GM19395 (cell line): ENCODE measurements around the gene KCNA2.

ENCODE experiments used
- ATAC-seq: cut with Tn5 transposase; IDR thresholded peaks from one replicate; pipeline ENCODE4 v1.9.1; 2021; ENCODE audit warnings: mild to moderate bottlenecking, moderate library complexity; ENCODE audit not compliant: unreplicated experiment

The KCNA2 gene

DNA sequence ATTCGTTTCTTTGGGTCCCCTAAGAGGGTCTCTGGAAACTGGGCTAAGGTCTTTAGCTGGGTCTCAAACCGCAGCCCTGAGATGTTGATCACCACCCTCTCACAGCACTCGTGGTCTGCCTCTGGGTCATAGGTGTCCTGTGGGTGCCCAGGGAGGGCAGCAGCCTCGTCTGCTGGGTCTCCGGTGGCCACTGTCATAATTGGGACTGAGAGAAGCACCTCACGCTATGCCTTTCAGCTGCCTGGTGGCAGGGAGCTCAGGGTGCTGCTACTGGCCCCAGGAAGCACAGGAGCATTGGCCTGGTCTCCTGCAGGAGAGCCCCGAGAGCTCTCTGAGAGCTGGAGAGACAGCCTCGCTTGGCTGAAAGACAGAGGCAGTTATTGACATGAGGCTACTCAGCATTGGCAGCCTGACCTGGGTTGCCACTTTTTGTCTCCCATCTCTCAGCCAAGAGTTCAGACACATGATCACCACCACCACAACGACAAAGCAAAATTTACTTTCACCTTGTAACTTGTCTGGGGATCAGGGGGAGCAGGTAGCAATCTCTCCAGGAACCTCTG is 1.5 kb downstream of the KCNA2 start:
- no peak for ATAC-seq

DNA sequence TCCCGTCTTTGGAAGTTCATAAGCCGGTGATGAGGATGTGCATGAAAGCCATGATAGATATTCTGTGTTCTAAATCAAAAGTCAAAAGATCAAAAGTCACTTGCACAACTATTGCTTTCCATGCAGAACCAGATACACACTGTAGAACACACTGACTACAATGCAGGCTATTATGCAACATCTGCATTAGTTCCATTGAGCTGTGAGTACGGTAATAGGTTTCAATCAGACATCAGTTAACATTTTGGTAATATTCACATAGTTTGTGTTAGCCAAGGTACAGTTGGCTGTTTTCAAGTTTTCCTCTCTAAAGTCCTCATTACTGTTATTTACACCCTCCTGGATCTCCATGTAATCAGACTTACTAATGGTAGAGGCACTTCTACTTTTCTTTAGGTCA is 3.1 kb downstream of the KCNA2 start:
- ATAC-seq = no peak

DNA sequence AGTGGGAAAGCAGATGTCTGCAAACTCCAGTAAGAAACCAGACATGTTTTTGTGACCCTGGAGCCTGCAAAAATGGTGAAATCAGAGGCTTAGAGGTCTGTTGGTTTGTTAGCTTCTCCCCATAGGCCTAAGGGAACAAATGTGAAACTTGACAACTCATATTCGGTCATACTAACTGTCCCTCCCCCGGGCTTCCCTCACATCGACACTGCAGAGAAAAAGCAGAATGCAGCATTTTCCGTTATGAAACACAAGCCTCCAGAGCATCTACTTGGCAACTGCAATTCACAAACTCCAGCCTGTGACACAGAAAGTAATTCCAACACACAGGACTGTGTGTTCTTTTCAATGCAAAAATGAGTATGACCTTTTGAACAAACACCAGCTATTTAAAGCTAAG is 3.7 kb downstream of the KCNA2 start:
- ATAC-seq = no peak

DNA sequence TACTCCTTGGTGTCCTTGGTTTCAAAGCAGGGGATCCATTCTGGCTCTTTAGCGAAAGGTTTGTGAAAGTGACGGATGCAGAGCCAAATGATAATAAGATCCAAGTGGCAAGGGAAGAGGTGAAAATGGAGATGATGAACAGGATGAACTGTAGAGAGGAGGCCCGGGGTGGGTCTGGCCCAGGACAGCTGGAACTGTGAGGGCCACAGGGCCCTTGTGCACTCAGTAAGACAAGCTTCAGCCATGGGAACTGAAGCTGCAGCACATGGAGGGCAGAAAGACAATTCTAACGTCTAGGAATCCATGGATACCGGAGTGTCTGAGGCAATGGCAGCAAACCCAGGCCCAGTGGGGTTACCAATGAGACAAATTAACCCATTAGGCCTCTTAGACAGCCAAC is 4.8 kb downstream of the KCNA2 start:
- no peak for ATAC-seq

DNA sequence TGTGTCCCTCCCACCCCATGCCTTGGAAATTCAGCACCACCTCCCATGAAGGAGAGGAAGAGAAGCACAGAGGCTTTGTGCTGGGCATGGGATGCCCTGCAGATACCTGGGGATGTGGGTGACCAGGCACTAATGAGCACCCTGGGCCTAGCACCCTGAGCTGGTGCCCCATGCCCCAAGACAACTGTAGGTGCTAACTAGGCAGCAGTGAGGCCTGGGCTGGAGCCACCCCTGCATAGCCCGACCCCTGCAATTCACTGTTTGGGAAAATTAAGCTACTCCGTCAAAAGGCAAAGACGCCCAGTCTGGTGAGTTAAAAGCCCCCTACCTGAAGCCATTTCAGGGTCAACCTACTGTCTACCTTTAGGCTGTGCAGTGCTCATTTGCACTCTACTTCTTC is 5.4 kb downstream of the KCNA2 start:
- no peak for ATAC-seq

DNA sequence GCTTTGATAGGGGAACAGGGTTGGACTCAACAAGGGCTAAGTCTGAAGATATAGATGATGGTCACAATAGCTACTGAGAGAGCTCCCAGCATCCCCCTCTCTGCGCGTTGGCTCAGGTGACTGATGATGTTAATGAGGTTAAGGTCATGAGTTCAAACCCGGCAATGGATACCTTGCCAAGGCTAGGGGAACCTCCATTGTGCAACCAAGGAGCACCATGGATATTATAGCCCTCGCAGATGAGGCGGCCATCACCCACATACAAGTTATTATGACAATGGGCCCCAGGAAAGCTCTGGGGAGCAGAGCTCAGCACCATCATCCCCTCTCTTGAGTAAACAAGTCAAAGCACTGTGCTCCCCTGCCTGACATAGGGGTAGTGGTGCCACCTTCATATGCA is 8.2 kb downstream of the KCNA2 start:
- no peak for ATAC-seq

DNA sequence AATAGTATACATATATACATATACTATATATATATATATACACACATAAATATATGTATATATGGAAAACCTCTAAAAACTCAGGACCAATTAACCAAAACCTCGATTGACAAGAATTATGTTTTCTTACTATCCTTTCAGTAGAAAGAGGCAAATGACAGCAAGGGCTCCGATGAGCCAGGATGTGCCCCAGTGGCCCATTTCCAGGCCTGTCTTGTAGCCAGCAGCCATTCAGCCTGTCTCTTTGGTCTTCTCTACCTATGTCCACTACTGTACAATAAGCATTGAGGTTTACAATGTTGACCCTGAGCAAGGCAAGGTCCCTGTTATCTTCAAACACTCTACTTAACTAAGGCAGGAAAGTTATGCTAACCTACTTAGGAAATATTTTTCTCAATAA is 9.8 kb downstream of the KCNA2 start:
- ATAC-seq = no peak

DNA sequence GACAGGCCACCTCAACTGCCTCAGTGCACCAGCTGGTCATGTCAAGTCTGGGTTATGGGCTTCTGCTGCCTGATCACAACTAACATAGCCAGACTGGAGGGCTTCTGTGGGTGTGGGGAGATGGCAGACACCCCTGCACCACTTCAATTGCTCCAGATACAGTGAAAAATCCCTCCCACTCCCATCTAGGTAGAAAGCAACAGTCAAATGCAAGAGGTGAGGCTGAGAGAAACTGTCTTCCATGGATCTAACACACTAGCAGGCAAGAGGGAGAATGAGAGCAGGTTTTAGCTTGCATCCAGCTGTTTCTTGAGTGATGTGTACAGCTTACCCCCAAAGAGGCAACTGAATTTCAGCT is 10.8 kb downstream of the KCNA2 start:
- no peak for ATAC-seq

DNA sequence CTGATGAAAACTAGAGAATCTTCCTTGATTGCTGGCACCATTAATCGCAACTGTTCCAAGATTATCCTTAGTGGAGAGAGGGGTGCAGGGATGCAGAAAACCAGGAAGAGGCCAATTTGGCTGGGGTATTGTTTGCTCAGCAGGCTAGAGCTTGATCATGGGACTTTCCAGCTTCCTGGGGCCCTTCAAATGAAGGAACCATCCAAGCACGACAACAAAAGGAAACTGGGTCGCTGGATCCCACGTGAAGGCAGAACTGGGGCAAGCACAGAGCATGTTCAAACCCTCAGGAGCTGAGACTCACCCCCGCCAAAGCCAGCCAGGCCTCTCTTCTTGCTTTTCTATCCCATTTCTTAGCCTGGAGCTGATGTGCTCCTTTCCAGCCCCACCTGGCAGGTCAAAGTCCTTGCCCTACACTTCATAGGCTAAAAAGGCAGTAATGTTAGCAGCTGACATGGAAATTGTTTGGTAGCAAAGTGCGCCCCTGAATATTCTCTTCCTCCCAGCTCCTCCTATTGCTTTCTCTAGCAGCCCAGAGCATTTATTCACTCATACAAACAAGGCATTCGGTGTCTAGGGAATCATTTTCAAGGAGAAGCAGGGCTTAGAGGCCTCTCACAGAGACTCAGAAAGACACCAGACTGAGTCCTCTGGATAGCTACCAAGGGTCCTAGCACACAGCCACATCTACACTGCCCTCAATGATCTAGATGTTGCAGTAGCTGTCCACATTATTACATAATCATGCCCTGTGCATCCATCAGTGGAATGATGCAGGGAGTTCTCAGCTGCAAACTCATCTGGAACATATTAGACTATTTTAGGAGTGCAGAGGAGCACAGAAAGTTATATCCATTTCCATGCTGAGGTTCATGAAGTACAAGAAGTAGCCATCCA is 11.5 kb downstream of the KCNA2 start:
- no peak for ATAC-seq

DNA sequence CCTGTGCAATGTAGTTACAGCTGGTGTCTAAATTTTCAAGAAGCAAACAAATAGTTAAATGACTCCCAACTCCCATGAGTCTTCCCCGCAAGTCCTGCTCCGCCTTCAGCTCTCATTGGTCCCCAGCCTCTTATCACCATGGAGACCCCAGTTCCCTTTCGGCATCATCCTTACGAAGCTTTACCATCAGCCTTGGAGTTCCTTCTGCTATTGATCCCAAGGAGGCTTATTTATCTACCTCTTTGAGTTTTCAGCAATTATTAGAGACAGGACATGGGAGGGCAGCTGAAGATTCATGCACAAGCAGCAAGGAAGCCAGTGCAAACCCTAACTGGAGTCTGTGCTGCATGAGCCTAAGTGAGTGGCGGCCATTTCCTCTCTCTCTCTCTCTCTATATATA is 12.3 kb downstream of the KCNA2 start:
- ATAC-seq = no peak

DNA sequence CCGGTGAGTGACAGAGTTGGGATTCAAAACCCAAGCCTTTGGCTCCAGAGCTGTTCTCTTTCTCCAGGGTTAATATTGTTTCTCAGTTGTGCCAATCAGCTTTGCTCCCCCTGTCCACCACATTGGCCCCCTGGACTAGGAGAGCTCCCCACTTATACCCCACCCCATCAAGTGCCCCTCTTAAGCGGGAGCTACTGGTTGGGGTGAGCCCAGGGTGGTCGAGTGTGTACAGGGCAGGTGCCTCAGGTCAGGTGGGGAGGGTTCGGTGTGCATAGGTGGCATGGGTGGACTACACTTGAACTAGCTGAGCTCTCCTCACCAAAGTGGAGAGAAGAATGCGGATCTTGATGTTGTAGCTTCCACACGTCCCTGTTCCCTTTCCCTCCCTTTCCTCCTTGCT is 14.2 kb downstream of the KCNA2 start:
- no peak for ATAC-seq

DNA sequence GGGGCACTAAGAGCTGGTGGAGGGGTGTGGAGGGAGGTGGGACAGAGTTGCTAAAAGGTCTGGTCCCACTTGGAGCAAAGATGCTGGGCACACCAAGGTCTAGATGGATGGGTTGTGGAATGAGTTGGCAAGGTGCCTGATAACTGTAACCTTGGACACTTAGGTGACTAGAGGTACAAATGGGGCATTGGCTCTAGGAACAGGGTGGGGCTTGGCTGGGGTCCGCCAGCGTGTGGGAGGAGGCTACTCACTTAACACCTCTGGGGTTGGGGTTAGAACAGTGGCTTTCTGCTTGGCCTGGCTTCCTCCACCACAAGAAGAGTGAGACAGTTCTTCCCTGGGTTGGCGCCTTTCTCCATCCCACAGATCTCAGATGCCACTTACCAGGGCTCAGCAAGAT is 17.2 kb downstream of the KCNA2 start:
- ATAC-seq = no peak

DNA sequence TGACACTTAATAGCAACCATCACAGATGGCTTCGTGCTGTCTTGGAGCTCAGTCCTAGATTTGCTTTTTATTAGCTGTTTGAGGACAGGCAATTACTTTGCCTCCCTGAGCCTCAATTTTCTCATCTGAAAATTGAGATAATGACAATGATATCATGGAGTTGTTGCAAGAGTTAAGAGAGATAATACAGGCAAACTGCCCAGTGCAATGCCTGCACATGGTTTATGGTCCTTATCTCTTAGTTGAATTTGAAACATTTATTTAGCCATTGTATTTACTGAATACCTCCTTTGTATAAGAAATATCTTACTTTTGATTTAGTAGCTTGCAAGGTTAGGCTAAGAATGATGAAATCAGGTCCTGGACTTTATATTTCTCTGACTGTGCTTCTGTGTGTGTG is 17.7 kb downstream of the KCNA2 start:
- ATAC-seq = no peak

DNA sequence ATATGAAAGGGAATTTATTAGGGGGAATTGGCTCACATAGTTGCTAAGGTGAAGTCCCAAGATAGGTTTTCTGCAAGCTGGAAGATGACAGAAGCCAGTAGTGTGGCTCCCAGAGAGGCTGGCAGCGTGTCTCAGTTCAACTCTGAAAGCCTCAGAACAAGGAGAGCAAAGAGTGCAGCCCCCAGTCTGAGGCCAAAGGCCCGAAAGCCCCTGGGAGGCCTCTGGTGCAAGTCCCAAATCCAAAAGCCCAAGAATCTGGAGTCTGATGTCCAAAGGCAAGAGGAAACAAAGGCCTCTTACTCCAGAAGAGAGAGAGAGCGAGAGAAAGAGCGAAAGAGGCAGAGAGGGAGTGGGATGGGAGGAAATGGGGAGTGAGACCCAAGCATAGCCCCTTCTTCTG is 18.3 kb downstream of the KCNA2 start:
- ATAC-seq = no peak

DNA sequence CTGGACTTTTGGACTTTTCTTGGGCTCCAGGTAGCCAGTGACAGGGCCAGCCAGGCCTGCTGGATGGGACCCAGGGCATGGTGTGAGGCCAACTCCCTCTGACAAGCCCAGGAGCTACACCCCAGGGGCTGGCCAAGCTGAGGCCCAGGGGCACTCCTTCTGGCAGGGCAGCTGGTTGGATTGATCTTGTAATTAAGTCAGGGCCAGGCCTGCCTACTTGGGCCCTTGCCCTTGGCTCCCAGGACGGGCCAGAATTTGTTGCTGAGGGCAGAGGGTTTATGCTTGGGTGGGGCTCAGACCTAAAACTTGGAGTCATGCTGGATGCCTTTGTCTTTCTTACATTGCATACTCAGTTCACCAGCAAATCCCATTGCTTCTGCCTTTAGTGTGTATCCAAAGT is 20.7 kb downstream of the KCNA2 start:
- no peak for ATAC-seq

DNA sequence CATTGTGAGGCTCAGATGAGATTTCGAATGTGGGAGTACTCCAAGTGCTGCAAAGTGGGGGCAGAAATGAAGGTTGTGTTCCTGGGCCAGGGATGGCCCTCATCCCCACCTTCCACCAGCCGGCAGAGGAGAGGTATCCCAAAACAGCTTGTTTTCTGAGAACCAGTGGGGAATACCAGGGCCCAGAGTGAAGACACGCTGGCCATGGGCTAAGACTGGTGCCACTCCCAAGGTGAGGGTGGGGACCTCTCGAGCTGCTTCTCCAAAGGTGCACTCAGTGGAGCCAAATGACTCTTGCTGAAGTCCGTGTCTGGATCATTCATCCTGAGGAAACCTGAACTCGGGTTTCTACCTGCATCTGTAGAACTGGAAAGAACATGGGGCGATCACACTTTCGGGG is 22.1 kb downstream of the KCNA2 start:
- ATAC-seq = no peak

DNA sequence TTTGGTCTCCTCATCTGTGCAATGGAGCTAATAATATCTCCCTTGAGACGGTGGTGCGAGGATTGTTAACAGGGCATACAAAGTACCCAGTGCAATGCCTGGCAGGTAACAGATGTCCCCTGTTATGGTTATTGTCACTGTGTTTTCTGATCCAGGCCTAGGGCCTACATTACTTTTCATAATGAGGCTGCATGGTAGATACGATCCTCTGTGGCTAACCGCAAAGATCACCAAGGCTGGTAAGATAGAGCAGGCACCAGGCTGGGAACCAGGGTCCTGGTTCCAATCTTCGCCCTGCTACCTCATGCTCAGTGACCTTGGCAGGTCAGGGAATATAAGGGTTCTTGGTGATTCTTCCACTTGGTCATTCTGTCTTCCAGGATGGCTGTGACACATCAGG is 22.7 kb downstream of the KCNA2 start:
- ATAC-seq = no peak

DNA sequence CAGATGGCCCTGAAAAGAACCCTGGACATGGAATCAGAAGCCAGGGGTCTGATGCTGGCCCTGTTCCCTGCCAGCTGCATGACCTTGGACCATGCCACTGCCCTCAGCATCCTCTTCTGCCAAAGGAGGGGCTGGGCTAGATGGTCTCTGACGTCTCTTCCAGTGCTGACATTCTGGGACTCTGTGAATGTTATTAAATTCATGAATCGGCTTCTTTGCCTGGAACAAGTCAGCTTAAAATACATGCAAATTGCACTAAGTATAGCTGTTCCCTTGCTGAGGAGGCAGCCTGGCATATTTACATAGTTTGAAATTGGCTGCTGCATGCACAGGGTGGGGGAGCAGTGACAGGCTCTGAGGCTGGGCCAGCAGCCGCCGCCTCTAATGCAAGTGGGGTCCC is 23.8 kb downstream of the KCNA2 start:
- ATAC-seq = no peak

DNA sequence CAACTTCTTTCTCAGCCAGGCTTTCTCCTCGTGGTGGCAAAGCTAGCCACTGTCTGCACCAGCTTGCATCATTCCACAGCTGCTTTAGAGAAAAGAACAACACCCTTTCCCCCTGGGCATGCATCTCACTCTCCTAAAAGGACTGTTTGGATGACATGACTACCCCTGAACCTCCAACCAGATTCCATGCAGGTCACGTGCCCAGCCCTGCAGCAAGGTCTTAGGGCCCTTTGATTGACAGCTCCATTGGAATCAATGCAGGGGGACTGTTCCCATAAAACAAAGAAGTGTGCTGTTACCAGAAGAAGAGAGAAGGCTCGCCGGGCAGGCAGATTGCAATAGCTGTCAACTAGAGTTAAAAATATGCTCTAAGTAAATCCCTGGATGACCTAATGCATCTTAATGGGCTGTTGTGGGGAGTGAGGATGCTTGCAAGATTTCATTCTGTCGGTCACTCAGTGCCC is 24.4 kb downstream of the KCNA2 start:
- no peak for ATAC-seq

DNA sequence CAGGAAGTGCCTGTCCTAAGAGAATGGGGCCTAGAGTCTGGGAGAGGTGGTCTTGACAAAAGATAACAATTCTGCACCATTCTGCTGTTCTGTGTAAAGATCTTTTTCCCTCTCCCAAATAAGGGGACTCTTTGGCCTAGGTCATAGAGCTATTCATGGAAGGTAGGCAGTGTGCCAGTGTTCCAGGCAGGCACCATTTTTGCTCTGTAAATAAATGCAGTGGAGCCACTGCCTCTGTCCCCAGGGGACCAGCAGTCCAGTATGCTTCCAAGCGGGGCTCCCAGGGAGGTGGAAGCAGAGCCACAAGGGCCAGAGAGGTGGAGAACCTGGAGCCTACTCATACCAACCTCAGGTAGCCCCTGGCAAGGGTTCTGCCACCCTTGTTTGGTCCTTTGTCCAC is 25.9 kb downstream of the KCNA2 start:
- ATAC-seq = no peak

DNA sequence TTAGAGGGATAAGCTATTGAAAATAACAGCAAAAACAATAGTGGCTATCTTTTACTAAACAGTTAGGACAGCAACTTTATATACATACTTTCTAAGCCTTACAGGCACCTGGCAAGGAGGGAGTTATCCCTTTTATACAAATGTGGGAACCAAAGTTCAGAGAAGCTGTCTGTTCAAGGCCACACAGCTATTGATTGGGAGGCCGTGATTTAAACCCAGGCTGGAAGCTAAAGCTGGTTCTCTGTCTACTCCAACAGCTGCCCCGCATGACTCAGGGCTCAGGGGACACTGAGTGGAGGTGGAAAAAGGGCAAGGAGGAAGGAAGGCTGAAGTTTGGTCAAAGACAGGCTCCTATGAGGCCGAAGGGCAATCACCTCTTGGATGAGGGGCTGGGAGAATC is 26.7 kb downstream of the KCNA2 start:
- no peak for ATAC-seq

DNA sequence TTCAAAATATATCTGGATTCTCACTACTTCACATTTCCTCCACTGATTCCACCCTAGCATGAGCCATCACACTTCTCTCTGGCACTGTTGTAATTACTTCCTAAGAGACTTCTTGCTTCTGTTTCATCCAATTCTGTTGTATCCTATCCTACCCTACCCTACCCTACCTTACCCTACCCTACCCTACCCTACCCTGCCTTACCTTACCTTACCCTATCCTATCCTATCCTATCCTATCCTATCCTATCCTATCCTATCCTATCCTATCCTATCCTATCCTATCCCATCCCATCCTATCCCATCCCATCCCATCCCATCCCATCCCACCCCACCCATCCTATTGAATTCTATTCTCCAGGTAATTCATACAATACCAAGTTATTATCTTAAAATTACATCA is 29.7 kb downstream of the KCNA2 start:
- ATAC-seq = no peak

DNA sequence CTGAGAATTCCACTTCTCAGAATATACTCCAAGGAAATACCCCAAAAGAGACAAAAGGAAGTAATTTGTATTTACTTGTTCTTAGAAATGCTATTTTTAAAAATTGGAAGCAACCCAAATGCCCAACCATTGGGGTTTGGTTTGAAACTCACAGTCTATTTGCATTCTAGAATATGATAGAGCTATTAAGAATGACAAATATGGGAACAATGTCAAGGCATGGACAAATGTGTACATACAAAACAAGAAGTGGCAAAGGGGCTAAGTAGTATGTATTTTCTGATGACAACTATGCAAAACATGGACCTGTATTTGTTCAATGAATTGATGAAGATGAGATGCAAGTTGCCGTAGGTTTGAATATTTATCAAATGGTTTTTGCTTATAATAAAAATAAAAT is 32.8 kb downstream of the KCNA2 start:
- no peak for ATAC-seq
